ENCODE results near the gene ADGRB2.

The ADGRB2 gene, protein sequence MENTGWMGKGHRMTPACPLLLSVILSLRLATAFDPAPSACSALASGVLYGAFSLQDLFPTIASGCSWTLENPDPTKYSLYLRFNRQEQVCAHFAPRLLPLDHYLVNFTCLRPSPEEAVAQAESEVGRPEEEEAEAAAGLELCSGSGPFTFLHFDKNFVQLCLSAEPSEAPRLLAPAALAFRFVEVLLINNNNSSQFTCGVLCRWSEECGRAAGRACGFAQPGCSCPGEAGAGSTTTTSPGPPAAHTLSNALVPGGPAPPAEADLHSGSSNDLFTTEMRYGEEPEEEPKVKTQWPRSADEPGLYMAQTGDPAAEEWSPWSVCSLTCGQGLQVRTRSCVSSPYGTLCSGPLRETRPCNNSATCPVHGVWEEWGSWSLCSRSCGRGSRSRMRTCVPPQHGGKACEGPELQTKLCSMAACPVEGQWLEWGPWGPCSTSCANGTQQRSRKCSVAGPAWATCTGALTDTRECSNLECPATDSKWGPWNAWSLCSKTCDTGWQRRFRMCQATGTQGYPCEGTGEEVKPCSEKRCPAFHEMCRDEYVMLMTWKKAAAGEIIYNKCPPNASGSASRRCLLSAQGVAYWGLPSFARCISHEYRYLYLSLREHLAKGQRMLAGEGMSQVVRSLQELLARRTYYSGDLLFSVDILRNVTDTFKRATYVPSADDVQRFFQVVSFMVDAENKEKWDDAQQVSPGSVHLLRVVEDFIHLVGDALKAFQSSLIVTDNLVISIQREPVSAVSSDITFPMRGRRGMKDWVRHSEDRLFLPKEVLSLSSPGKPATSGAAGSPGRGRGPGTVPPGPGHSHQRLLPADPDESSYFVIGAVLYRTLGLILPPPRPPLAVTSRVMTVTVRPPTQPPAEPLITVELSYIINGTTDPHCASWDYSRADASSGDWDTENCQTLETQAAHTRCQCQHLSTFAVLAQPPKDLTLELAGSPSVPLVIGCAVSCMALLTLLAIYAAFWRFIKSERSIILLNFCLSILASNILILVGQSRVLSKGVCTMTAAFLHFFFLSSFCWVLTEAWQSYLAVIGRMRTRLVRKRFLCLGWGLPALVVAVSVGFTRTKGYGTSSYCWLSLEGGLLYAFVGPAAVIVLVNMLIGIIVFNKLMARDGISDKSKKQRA (N-terminal part only)

GRCh38 chr1:31764312-31765040, at the start of gene ADGRB2:
Gene ADGRB2, minus strand, starts transcription at chr1:31764340. Its CDS starts 7,119 bp downstream, at chr1:31757221.
- no peak for DNase-seq

DNA sequence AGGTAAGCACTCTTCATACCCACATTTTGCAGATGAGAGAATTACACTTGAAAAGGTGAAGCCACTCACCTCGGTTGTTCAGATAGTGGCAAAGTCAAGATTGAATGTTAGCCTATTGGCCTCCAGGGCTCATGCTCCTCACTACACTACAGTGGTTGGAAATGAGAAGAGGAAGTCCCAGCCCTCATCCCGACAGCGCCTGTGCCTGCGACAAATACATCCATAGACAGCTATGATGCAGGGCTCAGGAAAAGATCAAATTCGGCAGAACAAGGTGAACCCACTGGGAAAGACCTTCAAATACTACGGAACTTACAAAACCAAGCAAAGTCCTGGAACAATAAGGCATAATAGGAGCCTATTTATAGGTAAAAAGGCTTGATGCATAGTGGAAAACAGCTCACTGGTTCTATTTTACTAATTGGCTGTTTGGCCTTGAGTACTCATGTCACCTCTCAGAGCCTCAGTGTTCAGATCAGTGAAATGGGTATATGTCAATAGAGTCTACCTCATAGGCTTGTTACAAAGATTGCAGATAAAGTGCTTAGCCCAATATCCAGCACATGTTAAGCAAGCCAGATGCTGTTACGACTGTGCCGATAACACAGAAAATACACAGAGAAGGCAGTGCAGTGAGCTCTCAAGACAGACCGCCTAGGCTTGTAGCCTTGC, 48.2 kb upstream of the ADGRB2 start:
- DNase-seq, result no peak

GRCh38 chr1:31811605-31812004, 47.5 kb upstream of the ADGRB2 start:
- no peak for DNase-seq

DNA sequence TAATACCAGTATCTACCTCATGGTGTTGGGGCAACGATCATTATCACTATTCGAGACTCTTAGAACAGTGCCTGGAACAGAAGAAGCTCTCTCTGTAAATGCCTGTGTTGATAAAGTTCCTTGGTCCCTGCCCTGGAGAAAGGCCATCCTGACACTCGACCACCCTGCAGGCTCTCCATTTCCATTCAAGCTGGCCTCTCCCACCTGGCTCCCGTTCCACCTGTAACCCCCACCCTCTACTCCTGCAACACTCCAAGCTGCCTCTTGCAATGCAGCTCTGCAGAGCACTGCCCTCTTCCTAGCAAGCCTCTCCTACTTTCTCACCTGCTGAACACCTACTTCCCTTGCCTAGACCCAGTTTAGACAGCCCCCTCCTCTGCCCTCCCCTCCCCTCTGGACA, 45.6 kb upstream of the ADGRB2 start:
- no peak for DNase-seq

DNA sequence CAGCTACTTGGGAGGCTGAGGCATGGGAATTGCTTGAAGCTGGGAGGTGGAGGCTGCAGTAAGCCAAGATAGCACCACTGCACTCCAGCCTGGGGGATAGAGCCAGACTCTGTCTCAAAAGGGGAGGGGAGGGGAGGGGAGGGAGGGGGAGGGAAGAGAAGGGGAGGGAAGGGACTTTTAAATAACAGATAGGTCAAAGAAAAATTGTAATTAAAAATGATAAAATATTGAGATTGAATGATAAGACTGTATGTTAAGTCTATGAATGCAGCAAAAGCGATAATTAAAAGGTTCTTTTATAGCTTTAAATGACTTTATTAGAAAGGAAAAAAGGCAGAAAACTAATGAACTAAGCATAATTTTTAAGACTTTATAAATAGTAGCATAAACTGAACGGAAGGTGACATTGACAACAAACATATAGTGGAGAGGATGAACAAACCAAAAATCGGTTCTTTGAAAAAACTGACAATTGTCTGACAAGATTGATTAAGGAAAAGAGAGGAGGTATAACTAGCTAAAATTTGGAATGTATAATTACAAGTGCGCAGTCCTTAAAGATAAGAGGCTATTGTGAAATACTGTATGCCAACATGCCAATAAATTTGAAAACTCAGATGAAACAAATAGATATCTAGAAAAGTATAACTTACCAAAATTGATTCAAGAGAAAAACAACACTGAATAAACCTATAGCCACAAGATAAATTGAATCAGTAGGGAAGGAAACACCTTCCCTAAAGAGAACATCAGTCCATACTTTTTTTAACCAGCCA, 43.3 kb upstream of the ADGRB2 start:
- no peak for DNase-seq

DNA sequence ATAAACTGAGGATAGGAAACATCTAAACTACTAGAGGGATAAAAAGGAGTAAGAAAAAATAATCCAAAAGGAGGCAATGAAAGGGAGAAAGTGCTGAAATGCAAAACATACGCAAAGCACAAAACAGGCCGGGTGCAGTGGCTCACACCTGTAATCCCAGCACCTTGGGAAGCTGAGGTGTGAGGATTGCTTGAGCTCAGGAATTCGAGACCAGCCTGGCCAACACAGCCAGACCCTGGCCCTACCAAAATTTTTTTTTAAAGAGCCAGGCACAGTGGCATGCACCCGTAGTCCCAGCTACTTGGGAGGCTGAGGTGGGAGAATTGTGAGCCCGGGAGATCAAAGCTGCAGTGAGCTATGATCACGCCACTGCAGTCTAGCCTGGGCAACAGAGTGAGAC, 41.2 kb upstream of the ADGRB2 start:
- DNase-seq, result no peak

GRCh38 chr1:31804098-31804497, 40.0 kb upstream of the ADGRB2 start:
- no peak for DNase-seq

GRCh38 chr1:31803610-31804009, 39.5 kb upstream of the ADGRB2 start:
- no peak for DNase-seq

- no peak for DNase-seq
Measured at GRCh38 chr1:31802190-31803150, 38.3 kb upstream of the ADGRB2 start.

GRCh38 chr1:31801458-31801857, 37.3 kb upstream of the ADGRB2 start:
- no peak for DNase-seq

- no peak for DNase-seq
Measured at GRCh38 chr1:31800674-31800967, 36.5 kb upstream of the ADGRB2 start.

DNA sequence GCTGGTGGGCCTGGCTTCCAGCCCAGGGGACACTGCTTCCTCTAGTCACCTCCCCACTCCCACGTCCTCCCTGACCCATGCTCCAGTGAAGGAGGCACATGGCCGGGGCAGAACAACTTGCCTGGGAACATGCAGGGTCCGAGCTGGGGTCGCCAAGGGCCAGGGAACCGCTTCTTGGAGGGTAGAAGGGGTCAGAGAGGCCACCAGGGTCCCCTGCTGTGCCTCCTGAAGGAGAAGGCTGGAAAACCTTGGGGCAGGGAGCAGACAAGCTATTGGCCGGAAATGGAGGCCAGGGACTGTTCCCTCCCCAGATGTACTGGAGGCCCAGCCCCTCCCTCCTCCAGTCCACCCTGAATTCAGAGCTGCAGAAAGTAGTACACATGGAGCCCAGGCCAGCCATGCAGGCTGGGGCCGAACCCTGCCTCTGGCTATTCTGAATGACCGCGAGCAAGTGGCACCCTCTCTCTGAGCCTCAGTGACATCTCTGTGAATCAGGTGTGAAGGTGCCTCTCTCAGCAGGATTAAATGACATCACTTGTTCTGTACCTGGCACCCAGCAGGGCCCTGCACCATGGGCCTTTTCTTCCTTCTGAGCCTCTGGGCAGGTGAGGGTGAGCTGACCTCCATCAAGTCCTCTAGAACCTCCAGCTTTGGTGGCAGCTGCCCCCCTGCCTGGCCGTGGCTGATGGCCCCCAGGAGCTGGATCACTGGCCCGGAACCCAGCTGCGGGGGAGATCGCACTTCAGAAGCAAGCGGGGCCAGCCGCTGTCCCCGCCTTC, 35.9 kb upstream of the ADGRB2 start:
- DNase-seq, result no peak

- DNase-seq, result no peak
Measured at GRCh38 chr1:31799196-31799894, 35.2 kb upstream of the ADGRB2 start.

GRCh38 chr1:31798433-31799195, 34.5 kb upstream of the ADGRB2 start:
- DNase-seq, result no peak

DNA sequence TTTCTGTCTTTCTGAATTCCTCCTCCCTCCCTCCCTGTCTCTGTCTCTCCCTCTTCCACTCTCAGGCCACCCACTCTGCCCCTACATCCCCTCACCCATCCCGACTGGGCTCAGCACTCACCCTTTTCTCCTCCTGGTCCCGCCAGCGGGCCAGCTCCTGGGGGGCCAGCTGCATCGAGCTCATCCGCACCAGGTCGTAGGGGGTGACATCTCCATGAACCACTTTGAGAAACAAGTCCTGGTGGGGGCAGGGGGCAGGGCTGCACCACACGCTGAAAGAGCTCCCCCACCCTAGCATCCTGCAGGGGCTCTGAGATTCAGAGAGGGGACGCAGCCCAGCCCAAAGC, 33.9 kb upstream of the ADGRB2 start:
- DNase-seq, result no peak

GRCh38 chr1:31797216-31797615, 33.1 kb upstream of the ADGRB2 start:
- DNase-seq, result no peak

DNA sequence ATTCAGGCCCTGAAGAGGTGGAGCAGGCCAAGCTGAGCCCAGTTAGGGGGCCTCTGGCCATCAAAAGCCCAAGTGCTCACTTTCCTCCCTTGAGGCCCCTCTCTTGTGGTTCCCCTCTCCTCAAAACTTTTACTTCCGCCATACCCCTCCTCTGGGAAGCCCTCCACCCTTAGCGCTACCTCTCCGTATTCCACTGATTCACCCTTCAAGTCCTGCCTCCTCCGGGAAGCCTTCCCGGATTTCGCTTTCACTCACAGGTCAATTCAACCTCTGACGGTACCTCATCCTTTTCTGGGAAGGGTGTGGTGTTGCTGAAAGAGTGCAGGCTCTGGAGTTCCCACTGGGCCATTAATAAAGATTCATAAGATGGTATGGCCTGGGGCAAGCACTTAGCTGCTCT, 32.6 kb upstream of the ADGRB2 start:
- no peak for DNase-seq
